H9 (cell line): ENCODE data around the gene DOC2A. TPM values are rescaled to one million over a fixed set of nuclear protein-coding genes. Genes with fewer than 3 reads are reported as not detected.

ENCODE experiments used
- DNase-seq: peaks from one replicate; pipeline ENCODE4 v3.0.0-alpha.2; 2017
- H2AFZ ChIP-seq: one replicate; pipeline ENCODE4 v1.6.1; 2013; ENCODE audit warnings: mild to moderate bottlenecking, low read length, control low read depth, moderate library complexity
- H2AK5ac ChIP-seq: 2 replicates; pipeline ENCODE4 v1.6.1; 2013; ENCODE audit warnings: low read length, control low read depth, mixed read lengths; ENCODE audit not compliant: insufficient read length
- H2BK120ac ChIP-seq: one replicate; pipeline ENCODE4 v1.6.1; 2013; ENCODE audit warnings: low read depth, mild to moderate bottlenecking, low read length, control low read depth, inconsistent platforms; ENCODE audit not compliant: poor library complexity, severe bottlenecking
- H2BK12ac ChIP-seq: 2 replicates; pipeline ENCODE4 v1.6.1; 2013; ENCODE audit warnings: low read length, control low read depth, mixed read lengths, low read depth; ENCODE audit not compliant: insufficient read length
- H2BK15ac ChIP-seq: 2 replicates; pipeline ENCODE4 v1.6.1; 2013; ENCODE audit warnings: low read depth, low read length, control low read depth
- H2BK20ac ChIP-seq: one replicate; pipeline ENCODE4 v1.6.1; 2013; ENCODE audit warnings: low read depth, mild to moderate bottlenecking, low read length, control low read depth, inconsistent platforms; ENCODE audit not compliant: poor library complexity, severe bottlenecking
- H2BK5ac ChIP-seq: 2 replicates; pipeline ENCODE4 v1.6.1; 2013; ENCODE audit warnings: low read length, control low read depth, mixed read lengths; ENCODE audit not compliant: insufficient read length
- H3K14ac ChIP-seq: 2 replicates; pipeline ENCODE4 v1.6.1; 2013; ENCODE audit warnings: low read length, control low read depth; ENCODE audit not compliant: insufficient read depth
- H3K18ac ChIP-seq: 2 replicates; pipeline ENCODE4 v1.6.1; 2013; ENCODE audit warnings: low read depth, mild to moderate bottlenecking, mixed read lengths, low read length, control low read depth; ENCODE audit not compliant: insufficient read length
- H3K23ac ChIP-seq: 2 replicates; pipeline ENCODE4 v1.6.1; 2013; ENCODE audit warnings: low read length, control low read depth, mixed read lengths, low read depth; ENCODE audit not compliant: insufficient read length
- H3K23me2 ChIP-seq: 2 replicates; pipeline ENCODE4 v1.6.1; 2013; ENCODE audit warnings: low read depth, mild to moderate bottlenecking, mixed read lengths, low read length, control low read depth; ENCODE audit not compliant: insufficient read length, poor library complexity, severe bottlenecking
- H3K27ac ChIP-seq: 2 replicates; pipeline ENCODE4 v1.5.1; 2013; ENCODE audit warnings: low read length, control low read depth, mixed read lengths, low read depth; ENCODE audit not compliant: insufficient read length
- H3K27me3 ChIP-seq: 2 replicates; pipeline ENCODE4 v1.6.1; 2013; ENCODE audit warnings: low read length, control low read depth, inconsistent platforms; ENCODE audit not compliant: insufficient read depth
- H3K4ac ChIP-seq: 2 replicates; pipeline ENCODE4 v1.6.1; 2013; ENCODE audit warnings: low read depth, mild to moderate bottlenecking, control low read depth, inconsistent platforms, low read length, moderate library complexity
- H3K4me1 ChIP-seq: 2 replicates; pipeline ENCODE4 v1.6.1; 2013; ENCODE audit warnings: low read length, control low read depth, inconsistent platforms; ENCODE audit not compliant: insufficient read depth
- H3K4me2 ChIP-seq: 2 replicates; pipeline ENCODE4 v1.6.1; 2013; ENCODE audit warnings: low read length, control low read depth, mixed read lengths; ENCODE audit not compliant: insufficient read length, insufficient read depth
- H3K56ac ChIP-seq: 2 replicates; pipeline ENCODE4 v1.6.1; 2013; ENCODE audit warnings: low read depth, mild to moderate bottlenecking, mixed read lengths, low read length, control low read depth; ENCODE audit not compliant: insufficient read length
- H3K79me1 ChIP-seq: 2 replicates; pipeline ENCODE4 v1.6.1; 2013; ENCODE audit warnings: low read depth, mild to moderate bottlenecking, moderate library complexity, low read length, control low read depth, inconsistent platforms; ENCODE audit not compliant: insufficient read depth, poor library complexity, severe bottlenecking
- H3K79me2 ChIP-seq: 2 replicates; pipeline ENCODE4 v1.6.1; 2013; ENCODE audit warnings: low read length, control low read depth, inconsistent platforms; ENCODE audit not compliant: insufficient read depth
- H3K9ac ChIP-seq: 2 replicates; pipeline ENCODE4 v1.6.1; 2013; ENCODE audit warnings: low read length, control low read depth, mixed read lengths; ENCODE audit not compliant: insufficient read length; ENCODE audit errors: extremely low read depth
- H3K9me3 ChIP-seq: one replicate; pipeline ENCODE4 v1.6.1; 2013; ENCODE audit warnings: low read depth, low read length, inconsistent platforms; ENCODE audit not compliant: control insufficient read depth
- H3T11ph ChIP-seq: one replicate; pipeline ENCODE4 v1.6.1; 2013; ENCODE audit warnings: mild to moderate bottlenecking, low read length, control low read depth, inconsistent platforms
- H4K20me1 ChIP-seq: one replicate; pipeline ENCODE4 v1.6.1; 2013; ENCODE audit not compliant: control insufficient read depth, insufficient read length, insufficient read depth
- H4K5ac ChIP-seq: 2 replicates; pipeline ENCODE4 v1.6.1; 2013; ENCODE audit warnings: low read depth, mild to moderate bottlenecking, mixed read lengths, low read length, control low read depth; ENCODE audit not compliant: insufficient read length
- H4K8ac ChIP-seq: replicated peaks from 2 replicates; pipeline ENCODE4 v1.6.1; 2013; ENCODE audit warnings: low read length, control low read depth, mixed read lengths, low read depth; ENCODE audit not compliant: insufficient read length
- H4K91ac ChIP-seq: 2 replicates; pipeline ENCODE4 v1.6.1; 2013; ENCODE audit warnings: low read depth, mild to moderate bottlenecking, moderate library complexity, mixed read lengths, low read length, control low read depth; ENCODE audit not compliant: insufficient read length
- H3K27ac Mint-ChIP-seq, 3 experiments: 2 replicates in 2 of 3; 3 replicates in 1 of 3; pipeline ENCODE4 v1.8.0; 2020 to 2021; ENCODE audit warnings: mixed read lengths in 3 of 3, mild to moderate bottlenecking in 1 of 3, moderate library complexity in 1 of 3
- H3K27me3 Mint-ChIP-seq: 2 replicates; pipeline ENCODE4 v1.8.0; 2021; ENCODE audit warnings: low read depth, mild to moderate bottlenecking, moderate library complexity, mixed read lengths
- H3K36me3 Mint-ChIP-seq, 3 experiments: 2 replicates in 2 of 3; 3 replicates in 1 of 3; pipeline ENCODE4 v1.8.0; 2020 to 2021; ENCODE audit warnings: low read depth in 3 of 3, mixed read lengths in 3 of 3; ENCODE audit not compliant: insufficient read depth in 1 of 3
- H3K4me1 Mint-ChIP-seq, 2 experiments: 2 replicates each; pipeline ENCODE4 v1.8.0; 2020; ENCODE audit warnings: mixed read lengths in 2 of 2
- H3K4me3 Mint-ChIP-seq, 2 experiments: 2 replicates in 1 of 2; 3 replicates in 1 of 2; pipeline ENCODE4 v1.8.0; 2020 to 2021; ENCODE audit warnings: mild to moderate bottlenecking in 2 of 2, mixed read lengths in 2 of 2, moderate library complexity in 1 of 2
- H3K9me3 Mint-ChIP-seq, 2 experiments: 2 replicates in 1 of 2; 3 replicates in 1 of 2; pipeline ENCODE4 v1.8.0; 2020; ENCODE audit warnings: mild to moderate bottlenecking in 2 of 2, mixed read lengths in 2 of 2, moderate library complexity in 1 of 2
- WGBS: extraction: QIAGEN DNeasy Blood & Tissue Kit; methylation state at CpG from one replicate; pipeline ENCODE4 v1.1.7; 2013; ENCODE audit warnings: missing lambda C conversion rate, low lambda C conversion rate, mixed read lengths; ENCODE audit not compliant: insufficient read length; ENCODE audit errors: extremely low coverage; 5-methylcytosine and 5-hydroxymethylcytosine counted together
- total RNA-seq: library from RNA; stranded (reverse); gene quantifications from 2 replicates; pipeline ENCODE4 v1.2.1, GENCODE V29; 2021
- TF ChIP-seq, protein P1 (sequence below): fragments of 200-600 bp; sonication (generic); conservative IDR thresholded peaks from 3 replicates; pipeline ENCODE4 v1.8.0; 2021; ENCODE audit warnings: antibody characterized with exemption, mild to moderate bottlenecking

DOC2A gene
- total RNA-seq, 1 experiment from 2014 or later = 12.2 TPM

DNA sequence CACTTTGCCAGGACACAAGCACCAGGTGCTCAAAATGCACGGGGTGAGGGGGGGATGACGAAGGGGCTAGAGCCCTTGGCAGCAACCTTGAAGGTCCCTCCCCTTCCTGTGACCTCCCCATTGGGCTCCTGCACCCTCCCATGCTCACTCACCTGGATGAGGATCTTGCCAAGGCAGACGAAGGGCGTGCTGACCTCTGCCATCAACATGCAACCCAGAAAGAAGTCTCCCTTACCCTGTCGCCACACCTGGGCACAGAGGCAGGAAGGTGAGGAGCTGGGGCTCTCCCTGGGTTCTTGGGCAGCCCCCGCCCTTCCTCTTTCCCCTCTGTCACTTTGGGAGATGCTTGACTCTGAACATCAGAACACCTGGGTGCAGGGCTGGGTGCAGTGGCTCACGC lies 14.7 kb upstream of the DOC2A start:
- TF ChIP-seq, protein P1, sequence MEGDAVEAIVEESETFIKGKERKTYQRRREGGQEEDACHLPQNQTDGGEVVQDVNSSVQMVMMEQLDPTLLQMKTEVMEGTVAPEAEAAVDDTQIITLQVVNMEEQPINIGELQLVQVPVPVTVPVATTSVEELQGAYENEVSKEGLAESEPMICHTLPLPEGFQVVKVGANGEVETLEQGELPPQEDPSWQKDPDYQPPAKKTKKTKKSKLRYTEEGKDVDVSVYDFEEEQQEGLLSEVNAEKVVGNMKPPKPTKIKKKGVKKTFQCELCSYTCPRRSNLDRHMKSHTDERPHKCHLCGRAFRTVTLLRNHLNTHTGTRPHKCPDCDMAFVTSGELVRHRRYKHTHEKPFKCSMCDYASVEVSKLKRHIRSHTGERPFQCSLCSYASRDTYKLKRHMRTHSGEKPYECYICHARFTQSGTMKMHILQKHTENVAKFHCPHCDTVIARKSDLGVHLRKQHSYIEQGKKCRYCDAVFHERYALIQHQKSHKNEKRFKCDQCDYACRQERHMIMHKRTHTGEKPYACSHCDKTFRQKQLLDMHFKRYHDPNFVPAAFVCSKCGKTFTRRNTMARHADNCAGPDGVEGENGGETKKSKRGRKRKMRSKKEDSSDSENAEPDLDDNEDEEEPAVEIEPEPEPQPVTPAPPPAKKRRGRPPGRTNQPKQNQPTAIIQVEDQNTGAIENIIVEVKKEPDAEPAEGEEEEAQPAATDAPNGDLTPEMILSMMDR = no peak
- H2BK5ac ChIP-seq = no peak overlapping the region
- H3K9ac ChIP-seq = no peak overlapping the region
- no peak overlapping the region for H3K56ac ChIP-seq
- H2BK12ac ChIP-seq = no peak overlapping the region
- Mint-ChIP-seq H3K27me3 (no peaks in the 10 kb centered on the region; the same call in 1 of the 2 replicates), H3K4me1 (peaks cover 16 to 32% of the 10 kb centered on the region in 2 experiments), H3K9me3 (no peaks in the 10 kb centered on the region; a peak in 1 of 5 replicates), H3K4me3 (no peak overlapping the region), H3K27ac (peak overlapping the region in 1 of 3 experiments; percentile 43; a peak in 1 of 7 replicates), H3K36me3 (peaks cover 6 to 16% (median 10%) of the 10 kb centered on the region in 3 experiments; a peak in 5 of 7 replicates)
- no peak overlapping the region for H3K23ac ChIP-seq
- H3K23me2 ChIP-seq = peaks cover 15% of the 10 kb centered on the region
- H4K91ac ChIP-seq = no peak overlapping the region
- no peak overlapping the region for H2BK15ac ChIP-seq
- no peak overlapping the region for H2AFZ ChIP-seq
- H3K27me3 ChIP-seq = no peaks in the 10 kb centered on the region
- no peak overlapping the region for H4K8ac ChIP-seq
- no peak overlapping the region for H3K14ac ChIP-seq
- H3K79me2 ChIP-seq = no peaks in the 10 kb centered on the region; the same call in 1 of the 2 replicates
- no peak overlapping the region for H3T11ph ChIP-seq
- no peaks in the 10 kb centered on the region for H3K9me3 ChIP-seq
- no peak overlapping the region for H3K27ac ChIP-seq
- no peaks in the 10 kb centered on the region for H4K20me1 ChIP-seq
- no peak overlapping the region for H2BK20ac ChIP-seq
- H3K18ac ChIP-seq = no peak overlapping the region
- peaks cover 3% of the 10 kb centered on the region; the same call in 1 of the 2 replicates for H3K4me1 ChIP-seq
- DNase-seq = no peak
- H4K5ac ChIP-seq = no peak overlapping the region
- no peak overlapping the region for H3K4ac ChIP-seq
- no CpG with 5 or more reads among the region's 7 CpGs for WGBS
- H2AK5ac ChIP-seq = no peak overlapping the region
- no peak overlapping the region for H2BK120ac ChIP-seq
- no peak overlapping the region for H3K4me2 ChIP-seq
- no peaks in the 10 kb centered on the region for H3K79me1 ChIP-seq
